HCT116 (cell line): ENCODE measurements around the gene HDHD3. TPM values are rescaled to one million over a fixed set of nuclear protein-coding genes. Genes with fewer than 3 reads are reported as not detected.

Experiments
- ATAC-seq: fragments of 200-7000 bp; cut with Tn5 transposase; 2 replicates; pipeline ENCODE4 v1.9.1; 2020; ENCODE audit warnings: mild to moderate bottlenecking, moderate library complexity
- BruUV-seq: library from RNA; stranded (reverse); fragments of 400-500 nt; replicated peaks from 2 replicates; lab custom pipeline; 2021; lab: Mats Ljungman, UMichigan
- CTCF ChIA-PET: fragments of 300-600 bp; sonication (Branson Sonifier 250); formaldehyde crosslinking; loops from one replicate; lab custom pipeline; 2021; ENCODE audit warnings: antibody characterized with exemption; lab: Charles Lee
- POLR2A ChIA-PET: fragments of 300-600, 350-600 bp; sonication (Branson Sonifier 250); formaldehyde crosslinking; loops from one replicate; lab custom pipeline; 2021; ENCODE audit warnings: antibody characterized with exemption; lab: Charles Lee
- RAD21 ChIA-PET, 2 experiments: fragments of 300-600 bp; sonication (Branson Sonifier 250); formaldehyde crosslinking; loops; one replicate each; lab custom pipeline; 2023; ENCODE audit warnings: low total read pairs in 2 of 2; ENCODE audit not compliant: uncharacterized antibody in 2 of 2, unreplicated experiment in 2 of 2, low non-redundant PET in 1 of 2; lab: Charles Lee
- DNase-seq: peaks from one replicate; pipeline ENCODE4 v3.0.0-alpha.2; 2010; ENCODE audit warnings: low read depth, low spot score
- H2AFZ ChIP-seq: fragments of 200-600 bp; shearing (Covaris generic), sonication (generic); 2 replicates; pipeline ENCODE4 v1.6.1; 2017; ENCODE audit warnings: low read depth, mixed run types, mixed read lengths, antibody characterized with exemption, low read length; ENCODE audit not compliant: poor library complexity, severe bottlenecking
- H3K27ac ChIP-seq: 2 replicates; pipeline ENCODE4 v1.5.1; 2012; ENCODE audit warnings: low read depth, low read length
- H3K27me3 ChIP-seq: fragments of 200-600 bp; sonication (generic); 2 replicates; pipeline ENCODE4 v1.6.1; 2016; ENCODE audit warnings: mixed run types, low read length, mixed read lengths; ENCODE audit not compliant: insufficient read depth
- H3K36me3 ChIP-seq, 2 experiments: fragments of 200-500 bp in 1 of 2; fragments of 200-600 bp in 1 of 2; sonication (Bioruptor generic) in 1 of 2; sonication (generic) in 1 of 2; 2 replicates each; pipeline versions ENCODE4 v1.5.1 to v1.6.1; 2014 to 2016; ENCODE audit warnings: low read length in 2 of 2, inconsistent platforms in 1 of 2, mixed read lengths in 1 of 2, mixed run types in 1 of 2; ENCODE audit not compliant: insufficient read depth in 2 of 2, control insufficient read depth in 1 of 2
- H3K4me1 ChIP-seq, 2 experiments: fragments of 200-600 bp in 1 of 2; sonication (generic) in 1 of 2; 2 replicates each; pipeline versions ENCODE4 v1.5.1 to v1.6.1; 2012 to 2017; ENCODE audit warnings: low read length in 2 of 2, inconsistent platforms in 1 of 2, mild to moderate bottlenecking in 1 of 2, mixed read lengths in 1 of 2, mixed run types in 1 of 2, moderate library complexity in 1 of 2; ENCODE audit not compliant: insufficient read depth in 2 of 2, control insufficient read depth in 1 of 2
- H3K4me2 ChIP-seq: fragments of 200-600 bp; sonication (generic); 2 replicates; pipeline ENCODE4 v1.6.1; 2017; ENCODE audit warnings: mixed run types, low read length, mixed read lengths
- H3K4me3 ChIP-seq, 2 experiments: fragments of 200-600 bp in 1 of 2; sonication (generic) in 1 of 2; replicated peaks in 1 of 2; 2 replicates each; pipeline ENCODE4 v1.5.1; 2011 to 2016; ENCODE audit warnings: low read length in 2 of 2, control low read depth in 1 of 2, low read depth in 1 of 2, mild to moderate bottlenecking in 1 of 2, mixed read lengths in 1 of 2, mixed run types in 1 of 2
- H3K79me2 ChIP-seq: fragments of 200-600 bp; sonication (generic); 2 replicates; pipeline ENCODE4 v1.6.1; 2017; ENCODE audit warnings: mild to moderate bottlenecking, mixed run types, low read length, moderate library complexity, mixed read lengths; ENCODE audit not compliant: insufficient read depth
- H3K9ac ChIP-seq: fragments of 200-600 bp; sonication (generic); 2 replicates; pipeline ENCODE4 v1.6.1; 2016; ENCODE audit warnings: low read length, mixed read lengths
- H3K9me2 ChIP-seq: fragments of 200-600 bp; sonication (generic), shearing (Covaris generic); 2 replicates; pipeline ENCODE4 v1.6.1; 2017; ENCODE audit warnings: mixed run types, mild to moderate bottlenecking, moderate library complexity; ENCODE audit not compliant: insufficient read depth
- H3K9me3 ChIP-seq, 2 experiments: fragments of 200-500 bp in 1 of 2; fragments of 200-600 bp in 1 of 2; sonication (Bioruptor generic) in 1 of 2; sonication (generic) in 1 of 2; 2 replicates each; pipeline ENCODE4 v1.6.1; 2014 to 2017; ENCODE audit warnings: low read length in 2 of 2, mixed read lengths in 2 of 2, inconsistent platforms in 1 of 2, low read depth in 1 of 2, mild to moderate bottlenecking in 1 of 2, mixed run types in 1 of 2, moderate library complexity in 1 of 2; ENCODE audit not compliant: control insufficient read depth in 1 of 2, insufficient read depth in 1 of 2
- H4K20me1 ChIP-seq: fragments of 200-600 bp; sonication (generic), shearing (Covaris generic); 2 replicates; pipeline ENCODE4 v1.6.1; 2017; ENCODE audit warnings: mixed run types, mild to moderate bottlenecking, moderate library complexity; ENCODE audit not compliant: insufficient read depth
- CBX3 ChIP-seq: IDR thresholded peaks from 2 replicates; pipeline ENCODE4 v1.6.1; 2012; ENCODE audit warnings: low read depth
- CEBPB ChIP-seq: IDR thresholded peaks from 2 replicates; pipeline ENCODE4 v1.6.1; 2012; ENCODE audit warnings: low read depth
- CTCF ChIP-seq, 3 experiments: fragments of 200-600 bp in 1 of 3; sonication (generic) in 1 of 3; IDR thresholded peaks in 2 of 3; conservative IDR thresholded peaks in 1 of 3; 2 replicates each; pipeline ENCODE4 v1.5.1; 2012 to 2017; ENCODE audit warnings: low read depth in 2 of 3, low read length in 2 of 3, antibody characterized with exemption in 1 of 3, borderline replicate concordance in 1 of 3, control low read depth in 1 of 3, mild to moderate bottlenecking in 1 of 3, mixed read lengths in 1 of 3, mixed run types in 1 of 3, moderate library complexity in 1 of 3; ENCODE audit not compliant: insufficient read depth in 1 of 3
- EZH2 ChIP-seq: fragments of 200-600 bp; sonication (generic); IDR thresholded peaks from 2 replicates; pipeline ENCODE4 v1.6.1; 2017; ENCODE audit warnings: antibody characterized with exemption, mixed run types
- EZH2phosphoT487 ChIP-seq: fragments of 200-600 bp; IDR thresholded peaks from 2 replicates; pipeline ENCODE4 v1.6.1; 2018; ENCODE audit warnings: antibody characterized with exemption, borderline replicate concordance
- FOSL1 ChIP-seq: IDR thresholded peaks from 2 replicates; pipeline ENCODE4 v1.6.1; 2012; ENCODE audit warnings: low read depth
- JUND ChIP-seq: IDR thresholded peaks from 2 replicates; pipeline ENCODE4 v1.6.1; 2012
- MAX ChIP-seq: IDR thresholded peaks from 2 replicates; pipeline ENCODE4 v1.6.1; 2012
- POLR2AphosphoS5 ChIP-seq: IDR thresholded peaks from 2 replicates; pipeline ENCODE4 v1.6.1; 2011; ENCODE audit warnings: mild to moderate bottlenecking, low read depth, low read length, moderate library complexity
- REST ChIP-seq: IDR thresholded peaks from 2 replicates; pipeline ENCODE4 v1.6.1; 2012; ENCODE audit warnings: low read depth
- SIN3A ChIP-seq: IDR thresholded peaks from 2 replicates; pipeline ENCODE4 v1.6.1; 2012; ENCODE audit warnings: low read depth
- SP1 ChIP-seq: IDR thresholded peaks from 2 replicates; pipeline ENCODE4 v1.6.1; 2012; ENCODE audit warnings: low read depth
- SRF ChIP-seq: IDR thresholded peaks from 2 replicates; pipeline ENCODE4 v1.6.1; 2012; ENCODE audit warnings: low read depth
- TCF7L2 ChIP-seq: IDR thresholded peaks from 2 replicates; pipeline ENCODE4 v1.7.0; 2011; ENCODE audit warnings: borderline replicate concordance, inconsistent platforms; ENCODE audit not compliant: insufficient read depth, insufficient read length; ENCODE audit errors: extremely low read depth
- YY1 ChIP-seq: IDR thresholded peaks from 2 replicates; pipeline ENCODE4 v1.6.1; 2011; ENCODE audit warnings: low read length, low read depth, moderate library complexity, mild to moderate bottlenecking; ENCODE audit not compliant: insufficient replicate concordance; ENCODE audit errors: extremely low read depth
- ZBTB33 ChIP-seq: IDR thresholded peaks from 2 replicates; pipeline ENCODE4 v1.6.1; 2011; ENCODE audit warnings: mild to moderate bottlenecking, low read length, moderate library complexity; ENCODE audit not compliant: insufficient replicate concordance; ENCODE audit errors: extremely low read depth
- ZNF274 ChIP-seq: fragments of 200-500 bp; sonication (Bioruptor generic); IDR thresholded peaks from 2 replicates; pipeline ENCODE4 v1.6.1; 2014; ENCODE audit warnings: mild to moderate bottlenecking, low read depth, low read length, inconsistent platforms
- intact Hi-C: fragments of 100-400 bp; cut with micrococcal nuclease; formaldehyde crosslinking; loops from 2 replicates; pipeline ENCODE4 v1.10.0; 2022
- total RNA-seq: library from RNA; stranded (reverse); gene quantifications from one replicate; pipeline ENCODE4 v1.2.1, GENCODE V29; 2021; ENCODE audit not compliant: unreplicated experiment

The HDHD3 gene
- total RNA-seq, 1 experiment from 2014 or later = 21.8 TPM

GRCh38 chr9:113352411-113352810 is 24.4 kb downstream of the HDHD3 start (continued):
- TF ChIP-seq CBX3 = no peak

- Histone ChIP-seq H3K4me3 (no peak overlapping the region), H3K4me1 (peaks cover 3 to 34% of the 10 kb centered on the region in 2 experiments; a peak in 3 of 4 replicates), H3K79me2 (peaks cover 22% of the 10 kb centered on the region), H4K20me1 (no peaks in the 10 kb centered on the region), H3K27me3 (no peaks in the 10 kb centered on the region), H3K9me2 (no peaks in the 10 kb centered on the region), H3K9ac (no peak overlapping the region), H3K27ac (no peak overlapping the region), H3K4me2 (peak overlapping the region; percentile 40), H2AFZ (no peak overlapping the region), H3K36me3 (peaks cover 2 to 4% of the 10 kb centered on the region in 2 experiments; a peak in 1 of 4 replicates), H3K9me3 (no peaks in the 10 kb centered on the region)
- POLR2A ChIA-PET = no interaction called here
- no peak for TF ChIP-seq ZNF274
- no peak for TF ChIP-seq ZBTB33
- no peak for TF ChIP-seq FOSL1
- no peak for TF ChIP-seq CTCF (IDR thresholded peaks at IDR 0.05 in 2 of 3, conservative IDR thresholded peaks at IDR 0.05 in 1 of 3; ENCODE audit: borderline replicate concordance in 1 of 3, insufficient read depth in 1 of 3, low read depth in 2 of 3, low read length in 2 of 3)
- no peak for TF ChIP-seq EZH2phosphoT487
- TF ChIP-seq CBX3 = no peak
- no peak for TF ChIP-seq SIN3A
- TF ChIP-seq REST = no peak
- no peak for TF ChIP-seq SP1
- no peak for TF ChIP-seq TCF7L2
- TF ChIP-seq YY1 = no peak
- no peak for TF ChIP-seq JUND
- no peak for TF ChIP-seq SRF
- no peak for TF ChIP-seq MAX
- no peak for TF ChIP-seq POLR2AphosphoS5
- TF ChIP-seq CEBPB = no peak
- TF ChIP-seq EZH2 = no peak
- CTCF ChIA-PET = no interaction called here
- DNase-seq (no peak), ATAC-seq (no peak)
- RAD21 ChIA-PET = no interaction called here
- BruUV-seq = no TSS peak
- intact Hi-C loops = no loop called here
Measured at GRCh38 chr9:113352006-113352405, 24.8 kb downstream of the HDHD3 start.
